Left cardiac atrium (tissue), 4 donors: ENCODE measurements around the gene RAET1G. TPM values are rescaled to one million over a fixed set of nuclear protein-coding genes. Genes with fewer than 3 reads are reported as not detected.
"Not testable (repeated sequence)": the region's sequence is repeated elsewhere in the genome, so short reads cannot be mapped to it uniquely, and the experiment has no call there.

Experiments
- ATAC-seq, 2 donors: fragments of 200-7000 bp; cut with Tn5 transposase; one replicate each; pipeline ENCODE4 v1.9.1; 2020; ENCODE audit warnings: mild to moderate bottlenecking in 2 of 2, moderate library complexity in 2 of 2
- DNase-seq: peaks from one replicate; pipeline ENCODE4 v3.0.0-alpha.2; 2020
- intact Hi-C, 2 donors: fragments of 100-400 bp; cut with DNase I; formaldehyde crosslinking; loops; one replicate each; pipeline versions ENCODE4 v1.14.1 to v1.15.1; 2022 to 2023
- long read RNA-seq: library from polyadenylated mRNA; unstranded; transcript quantifications from one replicate; pipeline ENCODE4 v2.0.0, GENCODE V29; 2021
- total RNA-seq, 2 donors: library from RNA; stranded (reverse); fragmentation: NEBNext Ultra II Directional; extraction: Animal tissue kit (Norgen Biotek cat#: 25700); gene quantifications; one replicate each; pipeline ENCODE4 v1.2.1, GENCODE V29; 2021
- donor health status: DM: no; HTN: yes; CAD: no.
- donor health status: DM: no; HTN: yes; CAD: no; lungs with severe emphysema.
- donor health status: DM: yes; HTN: yes; CAD: no.
- donor health status: Dilated cardiomyopathy.

RAET1G gene, protein sequence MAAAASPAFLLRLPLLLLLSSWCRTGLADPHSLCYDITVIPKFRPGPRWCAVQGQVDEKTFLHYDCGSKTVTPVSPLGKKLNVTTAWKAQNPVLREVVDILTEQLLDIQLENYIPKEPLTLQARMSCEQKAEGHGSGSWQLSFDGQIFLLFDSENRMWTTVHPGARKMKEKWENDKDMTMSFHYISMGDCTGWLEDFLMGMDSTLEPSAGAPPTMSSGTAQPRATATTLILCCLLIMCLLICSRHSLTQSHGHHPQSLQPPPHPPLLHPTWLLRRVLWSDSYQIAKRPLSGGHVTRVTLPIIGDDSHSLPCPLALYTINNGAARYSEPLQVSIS
- 1 to 10 TPM in 1 of 2 donors, under 1 TPM in 1; 0.55 to 1.1 TPM for total RNA-seq
- long read RNA-seq, partial matches to known transcripts, result 0 of 1 reads
- long read RNA-seq, other reads (novel, unspliced or antisense), result 0 of 1 reads

- intact Hi-C loops, result loop anchor here in 1 of 2 donors (5.0 kb wide), 1 partner anchor 90 kb away; no protein-coding TSS in a partner anchor
- ATAC-seq (peak; percentile 87 to 94), DNase-seq (peak; percentile 92)
Observed at GRCh38 chr6:149922642-149923326, at the start of gene RAET1G. Gene RAET1G (minus strand): TSS chr6:149923121. CDS start chr6:149923010, 111 bp downstream.

DNA sequence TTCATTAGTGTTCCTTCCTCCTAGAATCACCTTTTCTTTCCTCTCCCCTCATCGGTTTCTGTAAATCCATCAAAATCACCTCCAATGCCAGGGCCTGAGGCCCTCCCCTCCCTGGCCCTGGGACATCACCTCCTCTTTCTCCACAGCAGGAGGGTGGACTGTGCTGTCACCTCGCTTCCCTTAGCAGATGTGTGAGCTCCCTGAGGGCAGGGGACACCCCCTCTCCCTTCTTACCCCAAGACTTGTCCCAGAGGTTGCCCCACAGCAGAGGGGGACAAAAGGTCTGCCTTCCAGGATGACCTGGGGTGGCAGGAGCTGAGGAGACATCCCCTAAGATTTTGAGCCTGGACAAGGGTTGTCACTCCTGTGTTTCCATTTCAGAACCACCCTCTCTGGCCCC, 46.7 kb upstream of the RAET1G start:
- intact Hi-C loops, result no loop called here
- ATAC-seq (no peak), DNase-seq (no peak)

DNA sequence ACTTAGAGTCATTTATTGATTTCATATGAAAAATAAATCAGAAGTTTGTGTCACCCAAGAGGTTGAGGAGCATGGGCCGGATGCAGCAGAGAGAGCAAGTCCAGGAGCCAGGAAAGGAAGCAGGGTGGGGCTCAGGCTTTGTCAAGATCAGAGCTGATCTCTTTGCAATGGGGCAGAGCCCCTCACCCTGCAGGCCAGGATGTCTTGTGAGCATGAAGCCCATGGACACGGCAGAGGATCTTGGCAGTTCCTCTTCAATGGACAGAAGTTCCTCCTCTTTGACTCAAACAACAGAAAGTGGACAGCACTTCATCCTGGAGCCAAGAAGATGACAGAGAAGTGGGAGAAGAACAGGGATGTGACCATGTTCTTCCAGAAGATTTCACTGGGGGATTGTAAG, 46.0 kb upstream of the RAET1G start:
- DNase-seq, ATAC-seq, intact Hi-C loops: not testable (repeated sequence)

- DNase-seq, intact Hi-C loops, ATAC-seq: not testable (repeated sequence)
Observed at GRCh38 chr6:149967999-149968398, 45.1 kb upstream of the RAET1G start.

- no peak for DNase-seq
- ATAC-seq, result no peak
- intact Hi-C loops, result no loop called here
Observed at GRCh38 chr6:149967591-149967990, 44.7 kb upstream of the RAET1G start.

DNA sequence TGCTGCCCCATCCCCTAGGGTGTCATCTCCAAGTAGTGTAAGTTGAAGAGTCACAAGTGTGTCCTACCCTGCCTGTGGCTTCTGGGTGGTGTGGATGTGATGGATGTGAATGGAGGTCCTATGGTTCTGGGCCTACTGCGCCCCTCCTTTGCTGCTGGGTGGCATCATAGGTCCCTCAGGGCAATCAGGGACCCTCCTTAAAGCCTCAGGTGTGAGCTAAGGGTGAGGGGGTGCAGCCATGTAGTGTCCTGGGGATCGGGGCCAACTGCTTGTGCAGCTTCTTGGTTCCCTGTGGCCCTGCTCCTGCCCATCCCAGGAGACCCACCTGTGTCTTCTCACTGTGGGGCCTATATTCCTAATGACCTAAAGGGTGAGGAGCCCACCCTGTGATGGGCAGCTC, 43.4 kb upstream of the RAET1G start:
- intact Hi-C loops, DNase-seq, ATAC-seq: not testable (repeated sequence)

GRCh38 chr6:149965194-149966020, 42.5 kb upstream of the RAET1G start:
- ATAC-seq, result peak in 1 of 2 donors; percentile 28
- intact Hi-C loops, result no loop called here

GRCh38 chr6:149964308-149965193, 41.6 kb upstream of the RAET1G start:
- ATAC-seq (peak in 1 of 2 donors; percentile 17), DNase-seq (no peak)
- intact Hi-C loops, result no loop called here

More at GRCh38 chr6:149965194-149966020, 42.5 kb upstream of the RAET1G start:
- peak; percentile 39 for DNase-seq

GRCh38 chr6:149963462-149964307, 40.8 kb upstream of the RAET1G start, which contains the start of gene ULBP1:
Gene ULBP1 (plus strand): TSS chr6:149963943. CDS start chr6:149964050, 107 bp downstream.
- ATAC-seq (peak; percentile 91 to 95), DNase-seq (peak; percentile 92)
- intact Hi-C loops, result no loop called here

GRCh38 chr6:149963212-149963461, 40.2 kb upstream of the RAET1G start:
- no peak for DNase-seq
- peak in 1 of 2 donors; percentile 12 for ATAC-seq
- intact Hi-C loops, result no loop called here

GRCh38 chr6:149962461-149963211, 39.7 kb upstream of the RAET1G start:
- ATAC-seq, result no peak
- no peak for DNase-seq
- intact Hi-C loops, result no loop called here

DNA sequence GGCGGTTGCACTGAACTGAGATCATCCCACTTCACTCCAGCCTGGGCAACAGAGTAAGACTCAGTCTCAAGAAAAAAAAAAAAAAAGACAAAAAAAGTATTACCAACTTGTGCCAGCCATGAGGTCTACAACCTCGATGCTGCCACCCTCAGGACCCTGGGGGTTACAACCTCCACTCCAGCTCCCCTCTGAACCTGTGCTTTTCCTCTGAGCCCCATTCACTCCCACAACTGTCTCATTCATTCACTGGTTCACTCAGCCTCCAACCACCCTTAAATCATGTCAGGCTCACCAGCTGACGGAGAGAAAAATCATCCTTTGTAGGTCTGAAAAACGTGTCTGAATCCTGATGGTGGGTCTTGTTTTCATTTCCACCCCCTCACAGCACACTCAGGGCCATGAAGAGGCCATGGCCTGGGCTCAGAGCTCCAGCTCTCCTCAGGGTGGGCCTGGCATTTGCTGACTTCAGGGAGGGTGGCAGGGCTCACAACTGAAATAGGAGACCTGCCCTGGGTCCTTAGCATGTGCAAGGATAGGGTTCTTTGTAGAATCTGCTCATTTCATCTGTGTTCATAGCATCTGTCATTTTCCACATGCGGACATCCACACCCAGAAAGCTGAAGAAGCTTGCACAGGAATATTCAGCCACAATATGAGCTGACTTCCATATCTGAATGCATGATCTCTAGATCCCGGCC, 39.0 kb upstream of the RAET1G start:
- intact Hi-C loops, result no loop called here
- ATAC-seq (no peak), DNase-seq (no peak)

GRCh38 chr6:149960488-149960887, 37.6 kb upstream of the RAET1G start:
- ATAC-seq (no peak), DNase-seq (no peak)
- intact Hi-C loops, result no loop called here

GRCh38 chr6:149959806-149960205, 36.9 kb upstream of the RAET1G start:
- ATAC-seq, DNase-seq, intact Hi-C loops: not testable (repeated sequence)

DNA sequence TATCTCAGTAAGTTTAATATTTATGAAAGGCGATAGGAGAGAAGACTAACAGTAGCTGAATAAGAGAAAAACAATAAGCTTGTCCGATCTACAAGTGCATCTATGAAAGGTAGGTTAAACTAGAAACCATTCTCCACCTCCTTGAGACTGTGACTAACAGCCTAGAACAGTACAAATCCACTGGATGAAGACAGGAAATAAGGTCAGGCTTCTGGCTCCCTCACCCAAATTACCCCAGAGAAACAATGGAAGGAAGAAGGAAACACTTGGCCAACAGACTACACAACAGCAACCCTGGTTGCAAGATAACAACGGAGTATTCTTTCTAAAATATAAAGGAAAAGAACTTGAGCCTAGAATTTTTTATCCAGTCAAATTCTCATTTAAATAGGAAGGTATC, 35.2 kb upstream of the RAET1G start:
- ATAC-seq, DNase-seq, intact Hi-C loops: not testable (repeated sequence)

DNA sequence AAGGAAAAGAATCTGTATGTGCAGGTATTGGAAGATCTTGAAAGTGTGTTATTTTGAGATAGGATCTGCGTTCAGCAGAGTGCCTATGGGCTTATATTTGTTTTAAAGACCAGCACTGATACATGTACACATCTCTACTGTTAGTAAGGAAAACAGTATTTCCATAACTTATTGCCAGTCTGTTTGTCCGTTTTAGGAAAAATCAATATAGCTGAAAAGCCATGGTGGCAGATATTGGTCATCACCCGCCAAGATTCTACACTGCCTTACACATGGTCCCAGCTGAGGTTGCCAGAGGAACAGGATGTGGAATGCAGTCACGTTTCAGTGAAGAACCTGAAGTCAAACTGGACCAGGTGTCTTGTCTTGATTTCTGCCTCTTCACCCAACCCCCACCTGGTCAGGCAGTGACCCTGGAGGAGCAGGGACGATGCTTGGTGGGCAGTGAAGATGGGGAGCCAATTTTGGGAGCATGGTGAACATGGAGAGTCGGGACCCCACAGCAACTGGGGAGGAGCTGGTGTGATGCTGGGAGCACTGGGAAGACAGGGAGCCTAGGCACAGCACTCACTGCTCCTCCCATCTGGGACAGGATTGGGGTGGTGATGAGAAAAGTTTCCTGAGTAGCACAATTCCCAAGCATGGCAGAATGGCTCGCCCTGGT, 32.9 kb upstream of the RAET1G start:
- intact Hi-C loops, DNase-seq, ATAC-seq: not testable (repeated sequence)
